22Rv1 (cell line): ENCODE data around the gene SPRR2D.

Experiments used
- ZFX ChIP-seq: fragments of 450-650 bp; IDR thresholded peaks from 2 replicates; pipeline ENCODE4 v1.6.1; 2017; ENCODE audit warnings: antibody characterized with exemption, borderline replicate concordance
- TF ChIP-seq, protein P1 (sequence below): fragments of 450-650 bp; IDR thresholded peaks from 2 replicates; pipeline ENCODE4 v1.5.1; 2017; ENCODE audit warnings: mild to moderate bottlenecking

DNA sequence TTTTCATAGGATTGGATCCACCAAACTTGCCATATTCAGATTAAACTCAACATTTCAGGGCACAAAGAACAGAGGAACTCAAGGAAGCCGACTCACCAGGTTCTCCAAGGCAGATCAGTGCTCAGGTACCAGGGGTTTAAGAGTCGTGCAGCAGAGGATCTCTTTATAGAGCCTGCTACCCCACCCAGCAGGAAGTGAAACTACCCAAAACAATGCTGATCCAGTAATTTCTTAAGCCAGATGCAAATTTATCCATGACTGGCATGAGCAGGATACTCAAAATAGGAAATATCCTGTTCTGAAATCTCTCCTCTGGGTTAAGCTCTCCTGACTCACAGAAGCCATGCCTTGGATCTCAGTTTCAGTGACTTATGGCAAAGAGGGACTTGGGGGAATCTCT lies 16.5 kb upstream of the SPRR2D start, which contains the start of gene SPRR2A:
- TF ChIP-seq, protein P1, sequence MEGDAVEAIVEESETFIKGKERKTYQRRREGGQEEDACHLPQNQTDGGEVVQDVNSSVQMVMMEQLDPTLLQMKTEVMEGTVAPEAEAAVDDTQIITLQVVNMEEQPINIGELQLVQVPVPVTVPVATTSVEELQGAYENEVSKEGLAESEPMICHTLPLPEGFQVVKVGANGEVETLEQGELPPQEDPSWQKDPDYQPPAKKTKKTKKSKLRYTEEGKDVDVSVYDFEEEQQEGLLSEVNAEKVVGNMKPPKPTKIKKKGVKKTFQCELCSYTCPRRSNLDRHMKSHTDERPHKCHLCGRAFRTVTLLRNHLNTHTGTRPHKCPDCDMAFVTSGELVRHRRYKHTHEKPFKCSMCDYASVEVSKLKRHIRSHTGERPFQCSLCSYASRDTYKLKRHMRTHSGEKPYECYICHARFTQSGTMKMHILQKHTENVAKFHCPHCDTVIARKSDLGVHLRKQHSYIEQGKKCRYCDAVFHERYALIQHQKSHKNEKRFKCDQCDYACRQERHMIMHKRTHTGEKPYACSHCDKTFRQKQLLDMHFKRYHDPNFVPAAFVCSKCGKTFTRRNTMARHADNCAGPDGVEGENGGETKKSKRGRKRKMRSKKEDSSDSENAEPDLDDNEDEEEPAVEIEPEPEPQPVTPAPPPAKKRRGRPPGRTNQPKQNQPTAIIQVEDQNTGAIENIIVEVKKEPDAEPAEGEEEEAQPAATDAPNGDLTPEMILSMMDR, result no peak
- no peak for TF ChIP-seq ZFX
